Epithelial cell of proximal tubule (primary cell): ENCODE results near the gene RCAN2. TPM values are rescaled to one million over a fixed set of nuclear protein-coding genes. Genes with fewer than 3 reads are reported as not detected.

Source experiments
- DNase-seq: peaks from one replicate; pipeline ENCODE4 v3.0.0-alpha.2; 2011; ENCODE audit warnings: low read depth
- H3K4me3 ChIP-seq: 2 replicates; pipeline ENCODE4 v1.5.1; 2011; ENCODE audit warnings: low read depth, mild to moderate bottlenecking, low read length
- CTCF ChIP-seq: conservative IDR thresholded peaks from 2 replicates; pipeline ENCODE4 v1.5.1; 2012; ENCODE audit warnings: low read depth, mild to moderate bottlenecking, low read length
- total RNA-seq: library from RNA; depleted of rRNA; stranded (reverse); fragments of >200 nt; gene quantifications from 2 replicates; pipeline ENCODE4 v1.2.3, GENCODE V29; 2015

Gene RCAN2
- total RNA-seq, 1 donor from 2014 or later: 5.3 TPM

- DNase-seq: no peak
- TF ChIP-seq CTCF: no peak
- H3K4me3 ChIP-seq: no peak overlapping the region
Observed at GRCh38 chr6:46274502-46274901, 216.7 kb downstream of the RCAN2 start.

GRCh38 chr6:46273911-46274310 lies 217.3 kb downstream of the RCAN2 start:
- H3K4me3 ChIP-seq: no peak overlapping the region
- DNase-seq: no peak
- no peak for TF ChIP-seq CTCF

- DNase-seq: no peak
- no peak overlapping the region for H3K4me3 ChIP-seq
- TF ChIP-seq CTCF: no peak
Observed at GRCh38 chr6:46271728-46272127, 219.5 kb downstream of the RCAN2 start.

DNA sequence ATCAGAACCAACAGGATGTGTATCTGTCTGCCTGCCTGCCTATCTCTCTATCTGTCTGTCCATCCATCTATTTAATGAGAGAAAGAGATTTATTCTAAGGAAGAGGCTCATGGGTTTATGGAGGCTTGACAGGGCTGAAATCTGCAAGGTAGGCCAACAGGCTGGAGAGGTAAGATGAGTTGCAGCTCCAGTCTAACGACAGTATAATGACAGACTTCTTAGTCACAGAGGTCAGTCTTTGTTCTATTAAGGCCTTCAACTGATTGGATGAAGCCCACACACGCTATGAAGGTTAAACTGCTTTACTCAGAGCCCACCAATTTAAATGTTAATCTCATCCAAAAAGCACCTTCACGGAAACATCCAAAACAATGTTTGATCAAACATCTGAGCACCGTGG lies 220.1 kb downstream of the RCAN2 start:
- no peak for TF ChIP-seq CTCF
- DNase-seq: no peak

DNA sequence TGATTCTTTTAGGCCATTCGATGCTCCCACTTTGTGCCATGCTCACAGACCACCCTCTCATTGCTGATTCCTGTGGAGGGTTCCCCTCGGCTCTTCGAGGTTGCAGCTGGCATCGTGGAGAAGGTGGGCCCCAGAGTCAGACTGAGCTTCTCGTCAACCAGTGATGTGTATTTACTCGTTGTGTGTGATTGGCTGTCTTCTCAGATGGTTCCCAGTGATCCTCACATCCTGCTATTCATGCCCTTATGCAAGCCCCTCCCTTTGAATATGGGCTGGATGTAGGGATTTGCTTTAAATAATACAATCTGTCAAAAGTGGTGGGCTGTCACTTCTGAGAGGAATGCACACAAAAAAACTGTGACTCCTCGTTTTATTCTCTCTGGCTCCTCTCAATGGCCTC lies 220.9 kb downstream of the RCAN2 start:
- no peak for DNase-seq
- no peak for TF ChIP-seq CTCF

More for the DNA sequence above, 220.1 kb downstream of the RCAN2 start:
- no peak overlapping the region for H3K4me3 ChIP-seq

DNA sequence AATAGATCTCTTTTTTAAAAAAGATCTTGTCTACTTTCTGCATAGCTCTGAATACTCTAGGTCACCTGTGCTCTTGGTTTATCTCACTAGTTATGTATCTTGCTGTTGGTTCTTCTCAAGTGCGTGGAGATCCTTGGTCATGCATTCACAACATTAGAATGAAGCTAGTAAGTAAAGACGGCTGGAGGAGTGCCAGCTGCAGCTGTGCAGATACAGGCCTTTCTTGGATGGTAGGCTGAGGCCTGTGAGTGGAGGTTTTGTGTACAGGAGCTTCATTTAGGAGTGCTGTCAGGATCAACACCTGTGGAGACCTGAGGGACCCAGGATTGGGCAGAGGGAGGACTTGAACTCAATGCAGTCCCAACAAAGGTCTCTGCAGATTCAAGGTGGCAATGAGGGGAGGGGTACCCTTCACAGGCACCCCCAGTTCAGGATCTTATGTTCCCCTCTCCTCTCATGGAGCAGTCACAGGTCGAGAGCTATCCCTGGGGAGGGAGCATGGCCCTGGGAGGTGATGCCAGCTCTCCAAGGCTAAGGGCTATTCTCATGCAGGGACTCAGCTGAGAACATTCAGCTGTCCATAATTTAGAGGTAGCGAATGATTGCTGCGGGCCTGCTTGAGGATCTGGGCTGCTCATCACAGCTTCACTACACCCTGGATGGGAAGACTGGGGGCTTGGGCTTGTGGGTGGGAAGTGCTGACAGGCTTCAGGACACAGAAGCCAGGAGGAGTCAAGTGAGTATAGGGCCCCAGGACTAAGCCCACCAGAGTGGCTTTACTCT lies 221.6 kb downstream of the RCAN2 start:
- no peak overlapping the region for H3K4me3 ChIP-seq
- no peak for TF ChIP-seq CTCF
- no peak for DNase-seq

More for the DNA sequence above, 220.9 kb downstream of the RCAN2 start:
- H3K4me3 ChIP-seq: no peak overlapping the region

DNA sequence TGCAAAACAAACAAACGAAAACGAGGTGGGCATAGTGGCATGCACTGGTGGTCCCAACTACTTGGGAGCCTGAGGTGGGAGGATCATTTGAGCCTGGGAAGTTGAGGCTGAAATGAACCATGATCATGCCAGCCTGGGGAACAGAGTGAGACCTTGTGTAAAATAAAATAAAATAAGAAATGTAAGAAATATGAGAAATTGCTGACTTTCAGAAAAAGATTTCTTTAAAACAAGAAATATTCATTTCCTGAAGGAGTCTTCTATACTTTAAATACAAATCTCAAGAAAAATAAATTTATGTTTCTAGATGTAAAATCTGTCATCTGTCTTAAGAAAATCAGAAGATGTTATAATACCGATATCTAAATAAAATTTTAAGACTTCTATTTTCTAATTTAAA lies 223.7 kb downstream of the RCAN2 start:
- no peak for DNase-seq
- TF ChIP-seq CTCF: no peak
- H3K4me3 ChIP-seq: no peak overlapping the region
